ENCODE data around the gene LSMEM2. TPM values are rescaled to one million over a fixed set of nuclear protein-coding genes. Genes with fewer than 3 reads are reported as not detected.

The LSMEM2 gene
- total RNA-seq, 1 experiment from 2014 or later, result not detected

GRCh38 chr3:50259432-50260026, 19.4 kb upstream of the LSMEM2 start:
- POLR2A ChIA-PET (ENCODE audit: low non-redundant PET), result interaction anchor here (0.6 kb wide), 1 partner anchor 180 kb away, joined by 7 read pairs; no protein-coding TSS in a partner anchor
- no TSS peak for BruUV-seq (replicated peaks)
- H3K9me3 ChIP-seq (ENCODE audit: low read depth, low read length, poor library complexity, severe bottlenecking), result no peaks in the 10 kb centered on the region
- no peak for TF ChIP-seq CTCF (conservative IDR thresholded peaks at IDR 0.05; ENCODE audit: low read depth, low read length)
- TF ChIP-seq EZH2 (IDR thresholded peaks at IDR 0.05; ENCODE audit: borderline replicate concordance, low read depth, low read length, poor library complexity, severe bottlenecking), result no peak
- intact Hi-C loops (cut with micrococcal nuclease; ENCODE audit: unreplicated experiment), result loop anchor here (10.0 kb wide), 1 partner anchor 135 kb away; no protein-coding TSS in a partner anchor
- no peak for DNase-seq (ENCODE audit: low spot score)
- CTCF ChIA-PET, result interaction anchor here (0.7 kb wide), 1 partner anchor 29 kb away, joined by 3 read pairs; no protein-coding TSS in a partner anchor
- H3K27me3 ChIP-seq (replicated peaks; ENCODE audit: insufficient read depth, low read depth, low read length, poor library complexity), result no peaks in the 10 kb centered on the region
- peak overlapping the region; percentile 16 for H3K27ac ChIP-seq (ENCODE audit: low read depth, low read length, poor library complexity, severe bottlenecking)
- no peak overlapping the region for H3K4me3 ChIP-seq (ENCODE audit: low read depth, low read length, poor library complexity, severe bottlenecking)
- peaks cover 4% of the 10 kb centered on the region for H3K4me1 ChIP-seq (ENCODE audit: insufficient read depth, low read length, poor library complexity, severe bottlenecking)
- peaks cover 15% of the 10 kb centered on the region for H3K36me3 ChIP-seq (ENCODE audit: insufficient read depth, low read length, poor library complexity, severe bottlenecking)

- peak; percentile 71 for DNase-seq (ENCODE audit: low spot score)
- peak overlapping the region; percentile 53 for H3K4me3 ChIP-seq (ENCODE audit: low read depth, low read length, poor library complexity, severe bottlenecking)
- peak; percentile 68 for TF ChIP-seq CTCF (conservative IDR thresholded peaks at IDR 0.05; ENCODE audit: low read depth, low read length)
- no peak for TF ChIP-seq EZH2 (IDR thresholded peaks at IDR 0.05; ENCODE audit: borderline replicate concordance, low read depth, low read length, poor library complexity, severe bottlenecking)
- H3K9me3 ChIP-seq (ENCODE audit: low read depth, low read length, poor library complexity, severe bottlenecking), result no peaks in the 10 kb centered on the region
- H3K27me3 ChIP-seq (replicated peaks; ENCODE audit: insufficient read depth, low read depth, low read length, poor library complexity), result no peaks in the 10 kb centered on the region
- CTCF ChIA-PET, result interaction anchor here (0.5 to 1.0 kb wide), 3 partner anchors 14 to 66 kb away, joined by 3 to 8 read pairs (median 3); no protein-coding TSS in a partner anchor
- intact Hi-C loops (cut with micrococcal nuclease; ENCODE audit: unreplicated experiment), result loop anchor here (10.0 kb wide), 1 partner anchor 135 kb away; no protein-coding TSS in a partner anchor
- no TSS peak for BruUV-seq (replicated peaks)
- POLR2A ChIA-PET (ENCODE audit: low non-redundant PET), result no interaction called here
- peaks cover 12% of the 10 kb centered on the region for H3K4me1 ChIP-seq (ENCODE audit: insufficient read depth, low read length, poor library complexity, severe bottlenecking)
- H3K36me3 ChIP-seq (ENCODE audit: insufficient read depth, low read length, poor library complexity, severe bottlenecking), result peaks cover 15% of the 10 kb centered on the region
- peak overlapping the region; percentile 82 for H3K27ac ChIP-seq (ENCODE audit: low read depth, low read length, poor library complexity, severe bottlenecking)
These were observed 18.6 kb upstream of the LSMEM2 start for GRCh38 chr3:50260027-50260941.

GRCh38 chr3:50260942-50261441, 17.9 kb upstream of the LSMEM2 start:
- peak overlapping the region; percentile 53 for H3K4me3 ChIP-seq (ENCODE audit: low read depth, low read length, poor library complexity, severe bottlenecking)
- TF ChIP-seq CTCF (conservative IDR thresholded peaks at IDR 0.05; ENCODE audit: low read depth, low read length), result no peak
- TF ChIP-seq EZH2 (IDR thresholded peaks at IDR 0.05; ENCODE audit: borderline replicate concordance, low read depth, low read length, poor library complexity, severe bottlenecking), result no peak
- intact Hi-C loops (cut with micrococcal nuclease; ENCODE audit: unreplicated experiment), result loop anchor here (10.0 kb wide), 1 partner anchor 136 kb away; no protein-coding TSS in a partner anchor
- BruUV-seq (replicated peaks), result no TSS peak
- peaks cover 14% of the 10 kb centered on the region for H3K4me1 ChIP-seq (ENCODE audit: insufficient read depth, low read length, poor library complexity, severe bottlenecking)
- H3K9me3 ChIP-seq (ENCODE audit: low read depth, low read length, poor library complexity, severe bottlenecking), result no peaks in the 10 kb centered on the region
- no peaks in the 10 kb centered on the region for H3K27me3 ChIP-seq (replicated peaks; ENCODE audit: insufficient read depth, low read depth, low read length, poor library complexity)
- ChIA-PET POLR2A (ENCODE audit: low non-redundant PET) (no interaction called here), CTCF (interaction anchor here (1.0 kb wide), 1 partner anchor 14 kb away, joined by 3 read pairs; no protein-coding TSS in a partner anchor)
- peaks cover 15% of the 10 kb centered on the region for H3K36me3 ChIP-seq (ENCODE audit: insufficient read depth, low read length, poor library complexity, severe bottlenecking)
- DNase-seq (ENCODE audit: low spot score), result no peak
- peak overlapping the region; percentile 82 for H3K27ac ChIP-seq (ENCODE audit: low read depth, low read length, poor library complexity, severe bottlenecking)

Measured in A673 (cell line).